Keratinocyte (primary cell): ENCODE results near the gene TBL1XR1. TPM values are rescaled to one million over a fixed set of nuclear protein-coding genes. Genes with fewer than 3 reads are reported as not detected.

ENCODE experiments used
- DNase-seq: peaks from one replicate; pipeline ENCODE4 v3.0.0-alpha.2; 2011; ENCODE audit warnings: low read depth, missing footprints, low spot score
- FAIRE-seq: peaks from 2 replicates; lab custom pipeline; 2011; peaks lifted over from hg19 to GRCh38; lab: Jason Lieb, UNC
- H2AFZ ChIP-seq: 2 replicates; pipeline ENCODE4 v1.6.0; 2012; ENCODE audit warnings: low read length, control low read depth, inconsistent platforms; ENCODE audit not compliant: control insufficient read depth
- H3K27ac ChIP-seq: 2 replicates; pipeline ENCODE4 v1.5.1; 2011; ENCODE audit warnings: low read length; ENCODE audit not compliant: control insufficient read depth, insufficient read depth
- H3K27me3 ChIP-seq: 3 replicates; pipeline ENCODE4 v1.6.0; 2011; ENCODE audit warnings: low read length; ENCODE audit not compliant: control insufficient read depth, insufficient read depth; ENCODE audit errors: extremely low read depth
- H3K36me3 ChIP-seq, 2 experiments: 2 replicates in 1 of 2; 3 replicates in 1 of 2; pipeline ENCODE4 v1.5.1; 2011; ENCODE audit warnings: low read length in 2 of 2, mild to moderate bottlenecking in 1 of 2; ENCODE audit not compliant: control insufficient read depth in 2 of 2, insufficient read depth in 2 of 2; ENCODE audit errors: extremely low read depth in 1 of 2
- H3K4me1 ChIP-seq: 3 replicates; pipeline ENCODE4 v1.5.1; 2011; ENCODE audit warnings: low read length; ENCODE audit not compliant: control insufficient read depth, insufficient read depth; ENCODE audit errors: extremely low read depth
- H3K4me2 ChIP-seq: 3 replicates; pipeline ENCODE4 v1.6.0; 2011; ENCODE audit warnings: low read depth, low read length; ENCODE audit not compliant: control insufficient read depth, insufficient read depth; ENCODE audit errors: extremely low read depth
- H3K4me3 ChIP-seq, 3 experiments: fragments of 200-600 bp in 1 of 3; sonication (generic) in 1 of 3; 2 replicates in 2 of 3; 3 replicates in 1 of 3; pipeline ENCODE4 v1.5.1; 2011 to 2016; ENCODE audit warnings: low read length in 3 of 3, mild to moderate bottlenecking in 3 of 3, control low read depth in 2 of 3, inconsistent platforms in 1 of 3, low read depth in 1 of 3, mixed read lengths in 1 of 3, mixed run types in 1 of 3, moderate library complexity in 1 of 3; ENCODE audit not compliant: control insufficient read depth in 2 of 3, insufficient read depth in 2 of 3; ENCODE audit errors: extremely low read depth in 1 of 3
- H3K79me2 ChIP-seq: 2 replicates; pipeline ENCODE4 v1.6.0; 2012; ENCODE audit warnings: low read length; ENCODE audit not compliant: control insufficient read depth, insufficient read depth
- H3K9ac ChIP-seq: 3 replicates; pipeline ENCODE4 v1.6.0; 2011; ENCODE audit warnings: low read length; ENCODE audit not compliant: control insufficient read depth, insufficient read depth; ENCODE audit errors: extremely low read depth
- H3K9me1 ChIP-seq: 3 replicates; pipeline ENCODE4 v1.6.0; 2011; ENCODE audit warnings: low read length; ENCODE audit not compliant: control insufficient read depth, insufficient read depth; ENCODE audit errors: extremely low read depth
- H3K9me3 ChIP-seq: 2 replicates; pipeline ENCODE4 v1.5.1; 2012; ENCODE audit warnings: low read depth, low read length; ENCODE audit not compliant: control insufficient read depth
- H4K20me1 ChIP-seq: 3 replicates; pipeline ENCODE4 v1.6.0; 2011; ENCODE audit warnings: low read length; ENCODE audit not compliant: control insufficient read depth, insufficient read depth; ENCODE audit errors: extremely low read depth
- EZH2 ChIP-seq: IDR thresholded peaks from one replicate; pipeline ENCODE4 v1.6.1; 2012; ENCODE audit warnings: inconsistent platforms, mild to moderate bottlenecking, low read length, moderate library complexity
- dilution Hi-C: fragments of 300-500 bp; cut with MboI; formaldehyde crosslinking; loops from one replicate; pipeline ENCODE4 v1.7.0; 2020; ENCODE audit warnings: low sequenced_read_pairs; ENCODE audit not compliant: extremely low pct_ligation_motif_present
- polyA plus RNA-seq, 5 experiments: library from polyadenylated mRNA; depleted of rRNA in 3 of 5; stranded (reverse) in 3 of 5; stranded (forward) in 1 of 5; unstranded in 1 of 5; fragments of >200 nt; gene quantifications; 1 replicate in 1 of 5; 2 replicates in 3 of 5; 3 replicates in 1 of 5; pipeline versions ENCODE4 v1.2.1 to v1.2.3, GENCODE V29; 2011 to 2012; ENCODE audit warnings: missing spikeins in 2 of 5, low read depth in 1 of 5, low replicate concordance in 1 of 5
- TF ChIP-seq, protein P1 (sequence below), 3 experiments: IDR thresholded peaks in 1 of 3; conservative IDR thresholded peaks in 1 of 3; optimal IDR thresholded peaks in 1 of 3; 2 replicates in 2 of 3; 3 replicates in 1 of 3; pipeline versions ENCODE3 to v1.5.1; 2011; ENCODE audit warnings: low read length in 3 of 3, mild to moderate bottlenecking in 3 of 3, moderate library complexity in 2 of 3, control low read depth in 1 of 3, inconsistent platforms in 1 of 3; ENCODE audit not compliant: insufficient read depth in 2 of 3; ENCODE audit errors: extremely low read depth in 1 of 3

Gene TBL1XR1
- polyA plus RNA-seq, 1 donor (not counting 4 experiments of a cell fraction or from before 2014, with no cell fraction given): 169 TPM

DNA sequence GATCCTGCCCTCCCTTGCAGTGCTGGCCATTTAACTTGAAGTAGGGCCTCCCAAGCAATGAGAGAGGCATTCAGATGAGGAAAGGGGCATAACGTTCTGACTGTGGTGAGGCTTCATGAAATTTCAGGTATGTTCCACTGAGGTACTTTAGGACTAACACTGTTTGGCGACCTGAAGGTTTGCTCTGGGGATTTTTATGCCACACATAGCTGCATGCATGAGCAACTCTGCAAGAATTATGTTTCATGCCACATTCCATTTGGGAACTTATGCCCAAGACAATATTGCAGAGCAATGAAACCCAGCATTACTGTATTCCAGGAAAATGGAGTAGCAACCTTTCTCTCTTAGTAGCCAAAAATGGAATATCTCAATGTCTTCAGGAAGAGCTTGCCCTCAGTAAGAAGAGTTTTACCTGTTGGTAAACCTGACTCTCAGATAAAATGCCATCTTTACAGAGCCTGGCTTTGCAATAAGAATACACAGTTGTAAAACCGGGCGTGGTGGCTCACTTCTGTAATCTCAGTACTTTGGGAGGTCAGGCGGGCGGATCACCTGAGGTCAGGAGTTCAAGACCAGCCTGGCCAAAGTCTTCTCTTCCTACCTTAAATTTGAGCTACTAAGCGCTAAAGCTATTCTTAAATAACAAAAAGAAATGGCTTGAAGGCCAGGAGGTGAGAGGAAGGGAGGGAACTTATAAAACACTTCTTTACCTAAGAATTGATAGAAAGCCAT lies 16.7 kb upstream of the TBL1XR1 start:
- Histone ChIP-seq H3K9me1 (no peaks in the 10 kb centered on the region), H3K79me2 (no peaks in the 10 kb centered on the region), H3K9ac (no peak overlapping the region), H3K27me3 (no peaks in the 10 kb centered on the region), H3K36me3 (no peaks in the 10 kb centered on the region), H3K9me3 (no peaks in the 10 kb centered on the region), H4K20me1 (no peaks in the 10 kb centered on the region), H3K4me2 (no peak overlapping the region), H3K4me1 (no peaks in the 10 kb centered on the region), H3K27ac (no peak overlapping the region), H3K4me3 (no peak overlapping the region), H2AFZ (no peak overlapping the region)
- no peak for TF ChIP-seq EZH2
- TF ChIP-seq, protein P1, sequence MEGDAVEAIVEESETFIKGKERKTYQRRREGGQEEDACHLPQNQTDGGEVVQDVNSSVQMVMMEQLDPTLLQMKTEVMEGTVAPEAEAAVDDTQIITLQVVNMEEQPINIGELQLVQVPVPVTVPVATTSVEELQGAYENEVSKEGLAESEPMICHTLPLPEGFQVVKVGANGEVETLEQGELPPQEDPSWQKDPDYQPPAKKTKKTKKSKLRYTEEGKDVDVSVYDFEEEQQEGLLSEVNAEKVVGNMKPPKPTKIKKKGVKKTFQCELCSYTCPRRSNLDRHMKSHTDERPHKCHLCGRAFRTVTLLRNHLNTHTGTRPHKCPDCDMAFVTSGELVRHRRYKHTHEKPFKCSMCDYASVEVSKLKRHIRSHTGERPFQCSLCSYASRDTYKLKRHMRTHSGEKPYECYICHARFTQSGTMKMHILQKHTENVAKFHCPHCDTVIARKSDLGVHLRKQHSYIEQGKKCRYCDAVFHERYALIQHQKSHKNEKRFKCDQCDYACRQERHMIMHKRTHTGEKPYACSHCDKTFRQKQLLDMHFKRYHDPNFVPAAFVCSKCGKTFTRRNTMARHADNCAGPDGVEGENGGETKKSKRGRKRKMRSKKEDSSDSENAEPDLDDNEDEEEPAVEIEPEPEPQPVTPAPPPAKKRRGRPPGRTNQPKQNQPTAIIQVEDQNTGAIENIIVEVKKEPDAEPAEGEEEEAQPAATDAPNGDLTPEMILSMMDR (optimal IDR thresholded peaks at IDR 0.05 in 1 of 3, IDR thresholded peaks at IDR 0.05 in 1 of 3, conservative IDR thresholded peaks at IDR 0.05 in 1 of 3; ENCODE audit: extremely low read depth in 1 of 3, insufficient read depth in 2 of 3, low read length in 3 of 3): no peak
- FAIRE-seq (no peak), DNase-seq (no peak)
- dilution Hi-C loops: no loop called here

DNA sequence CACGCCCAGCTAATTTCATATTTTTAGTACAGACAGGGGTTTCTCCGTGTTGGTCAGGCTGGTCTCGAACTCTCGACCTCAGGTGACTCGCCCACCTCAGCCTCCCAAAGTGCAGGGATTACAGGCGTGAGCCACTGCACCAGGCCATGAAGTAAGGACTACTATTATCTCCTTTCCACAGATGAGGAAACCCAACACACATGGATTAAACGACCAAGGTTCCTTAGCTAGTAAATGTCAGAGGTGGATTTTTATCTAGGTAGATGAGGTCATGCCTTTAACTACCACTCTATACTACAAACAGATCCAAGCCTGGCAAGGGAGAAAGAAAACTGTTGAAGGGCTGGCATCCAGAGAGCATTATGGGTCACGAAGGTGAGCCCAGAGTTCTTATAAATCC lies 15.5 kb upstream of the TBL1XR1 start:
- Histone ChIP-seq H3K9ac (no peak overlapping the region), H3K9me1 (no peaks in the 10 kb centered on the region), H3K9me3 (no peaks in the 10 kb centered on the region), H3K27me3 (no peaks in the 10 kb centered on the region), H3K79me2 (no peaks in the 10 kb centered on the region), H2AFZ (no peak overlapping the region), H3K4me1 (no peaks in the 10 kb centered on the region), H3K4me3 (no peak overlapping the region), H3K27ac (no peak overlapping the region), H3K4me2 (no peak overlapping the region), H4K20me1 (no peaks in the 10 kb centered on the region), H3K36me3 (no peaks in the 10 kb centered on the region)
- TF ChIP-seq EZH2: no peak
- TF ChIP-seq, protein P1 (optimal IDR thresholded peaks at IDR 0.05 in 1 of 3, IDR thresholded peaks at IDR 0.05 in 1 of 3, conservative IDR thresholded peaks at IDR 0.05 in 1 of 3; ENCODE audit: extremely low read depth in 1 of 3, insufficient read depth in 2 of 3, low read length in 3 of 3): no peak
- DNase-seq (no peak), FAIRE-seq (no peak)
- dilution Hi-C loops: no loop called here
